NCI-H2196 treated with DMSO at 0.1 percent for 48 hours (cell line): ENCODE results near the gene DENND2D.
A peak's percentile ranks its signal among the peaks of the same experiment; 100 is the strongest.
"Not testable (repeated sequence)": the region's sequence is repeated elsewhere in the genome, so short reads cannot be mapped to it uniquely, and the experiment has no call there.

ENCODE experiments used
- DNase-seq: peaks from one replicate; lab custom pipeline; 2025; ENCODE audit not compliant: unreplicated experiment; lab: John Stamatoyannopoulos, UW

Gene DENND2D

GRCh38 chr1:111221633-111222291 lies 21.3 kb upstream of the DENND2D start:
- DNase-seq, result no peak

- DNase-seq, result peak; percentile 18
These were observed 20.8 kb upstream of the DENND2D start for GRCh38 chr1:111221276-111221632.

- DNase-seq, result no peak
These were observed 19.9 kb upstream of the DENND2D start for GRCh38 chr1:111220302-111220890.

- DNase-seq, result no peak
These were observed 19.3 kb upstream of the DENND2D start for GRCh38 chr1:111219557-111220286.

GRCh38 chr1:111218701-111219556 lies 18.5 kb upstream of the DENND2D start:
- no peak for DNase-seq

GRCh38 chr1:111217183-111217910 lies 16.9 kb upstream of the DENND2D start:
- no peak for DNase-seq

GRCh38 chr1:111216751-111217150 lies 16.3 kb upstream of the DENND2D start:
- no peak for DNase-seq

- DNase-seq, result not testable (repeated sequence)
These were observed 14.8 kb upstream of the DENND2D start for GRCh38 chr1:111215285-111215684.

GRCh38 chr1:111214884-111215283 lies 14.4 kb upstream of the DENND2D start:
- DNase-seq, result no peak

GRCh38 chr1:111214074-111214801 lies 13.8 kb upstream of the DENND2D start:
- no peak for DNase-seq

GRCh38 chr1:111213412-111213811 lies 13.0 kb upstream of the DENND2D start:
- no peak for DNase-seq

GRCh38 chr1:111212634-111213335 lies 12.3 kb upstream of the DENND2D start:
- DNase-seq, result no peak

- no peak for DNase-seq
These were observed 11.5 kb upstream of the DENND2D start for GRCh38 chr1:111211921-111212320.

GRCh38 chr1:111209622-111210021 lies 9.2 kb upstream of the DENND2D start:
- no peak for DNase-seq

GRCh38 chr1:111208921-111209320 lies 8.5 kb upstream of the DENND2D start:
- no peak for DNase-seq

- no peak for DNase-seq
These were observed 5.2 kb upstream of the DENND2D start for GRCh38 chr1:111205714-111206050.

GRCh38 chr1:111204983-111205713 lies 4.7 kb upstream of the DENND2D start:
- no peak for DNase-seq

- peak; percentile 46 for DNase-seq
These were observed 3.9 kb upstream of the DENND2D start for GRCh38 chr1:111204201-111204982.
